Heart right ventricle (tissue), 16 donors: ENCODE data around the gene CEBPA. TPM values are rescaled to one million over a fixed set of nuclear protein-coding genes. Genes with fewer than 3 reads are reported as not detected.

Source experiments
- ATAC-seq, 8 donors: fragments of 200-7000 bp; cut with Tn5 transposase; one replicate each; pipeline ENCODE4 v1.9.1; 2020; ENCODE audit warnings: mild to moderate bottlenecking in 8 of 8, moderate library complexity in 8 of 8, moderate number of reproducible peaks in 1 of 8
- DNase-seq, 2 donors: peaks; one replicate each; pipeline ENCODE4 v3.0.0-alpha.2; 2020
- H3K27ac ChIP-seq, 10 donors: fragments of 200-600 bp; sonication (generic) in 2 of 10; one replicate each; pipeline versions ENCODE4 v1.5.0 to v1.8.0; 2020 to 2022; ENCODE audit warnings: mild to moderate bottlenecking in 3 of 10
- H3K27me3 ChIP-seq, 7 donors: fragments of 200-600 bp; one replicate each; pipeline ENCODE4 v1.8.0; 2021 to 2022; ENCODE audit warnings: mild to moderate bottlenecking in 2 of 7
- H3K36me3 ChIP-seq, 9 donors: fragments of 200-600 bp; sonication (generic) in 1 of 9; one replicate each; pipeline versions ENCODE4 v1.5.0 to v1.8.0; 2020 to 2022; ENCODE audit warnings: mild to moderate bottlenecking in 2 of 9
- H3K4me1 ChIP-seq, 9 donors: fragments of 200-600 bp; sonication (generic) in 1 of 9; one replicate each; pipeline versions ENCODE4 v1.5.0 to v1.8.0; 2020 to 2022; ENCODE audit warnings: mild to moderate bottlenecking in 4 of 9
- H3K4me3 ChIP-seq, 10 donors: fragments of 200-600 bp; sonication (generic) in 2 of 10; one replicate each; pipeline versions ENCODE4 v1.5.0 to v1.8.0; 2020 to 2022; ENCODE audit warnings: mild to moderate bottlenecking in 7 of 10, moderate library complexity in 2 of 10
- H3K9me3 ChIP-seq, 11 donors: fragments of 200-600 bp in 10 of 11; sonication (generic) in 2 of 11; one replicate each; pipeline versions ENCODE4 v1.5.0 to v1.8.0; 2013 to 2022; ENCODE audit warnings: mild to moderate bottlenecking in 2 of 11, control low read depth in 1 of 11, moderate library complexity in 1 of 11
- CTCF ChIP-seq, 9 donors: fragments of 200-600 bp; sonication (generic) in 2 of 9; IDR thresholded peaks; one replicate each; pipeline versions ENCODE4 v1.5.0 to v1.8.0; 2021 to 2022; ENCODE audit warnings: antibody characterized with exemption in 9 of 9, mild to moderate bottlenecking in 5 of 9, moderate library complexity in 1 of 9
- WGBS, 2 donors: extraction: QIAGEN DNeasy Blood & Tissue Kit; methylation state at CpG; one replicate each; pipeline ENCODE4 v1.1.7; 2013; ENCODE audit warnings: inconsistent platforms in 1 of 2; 5-methylcytosine and 5-hydroxymethylcytosine counted together
- intact Hi-C, 10 donors: fragments of 100-400 bp; cut with DNase I; formaldehyde crosslinking; loops; one replicate each; pipeline versions ENCODE4 v1.11.1 to v1.14.2; 2022
- polyA plus RNA-seq, 2 donors: library from polyadenylated mRNA; stranded (reverse); fragments of 200-250 nt; gene quantifications; one replicate each; pipeline ENCODE4 v1.2.3, GENCODE V29; 2013
- total RNA-seq, 10 donors: library from RNA; stranded (reverse); fragmentation: NEBNext Ultra II Directional in 3 of 10; extraction: Animal tissue kit (Norgen Biotek cat#: 25700) in 3 of 10; gene quantifications; one replicate each; pipeline versions ENCODE4 v1.2.1 to v1.2.4, GENCODE V29; 2021 to 2023
- donor health status: Arrhythmogenic right ventricular cardiomyopathy.
- donor health status: ischemic (EF 13 %, LVEDD 7.1; RV severe dilation, severe dysfunction).
- donor health status: healthy with polysubstance abuse.
- donor health status: DM: no; HTN: yes; CAD: no.
- donor health status: DM: no; HTN: no; CAD: no.
- donor health status: ischemic (EF 25% LVEDD 6.9; RV normal size, moderate dysfunction).
- donor health status: ischemic (EF 25% LVEDD 5.7; RV mildly dilated, moderate dysfunction).
- donor health status: healthy.
- donor health status: DM: yes; HTN: yes; CAD: no.
- donor health status: Ischemic cardiomyopathy.
- donor health status: ischemic (EF 35%, LVEDD 5.7; RV mildly dilated, moderate dysfunction).
- donor health status: nonischemic (EF 11% LVEDD 7.7; RV severe dilation, severe dysfunction).
- donor health status: DM: yes; HTN: yes; CAD: no.
- donor health status: PGD.
- donor health status: ischemic (EF 29% LVEDD 5.4; RV normal size, mild dysfunction).
- donor health status: nonischemic (EF 23%, LVEDD 6.1; RV moderate dilation, normal function).

The CEBPA gene
- total and polyA plus RNA-seq, 12 donors, result 0.71 to 7.7 (median 3.5) TPM

GRCh38 chr19:33273881-33274662 is 28.3 kb downstream of the CEBPA start:
- Histone ChIP-seq H3K27me3 (peaks cover 0 to 18% (median 5%) of the 10 kb centered on the region in 7 donors), H3K4me1 (peaks cover 0 to 32% (median 12%) of the 10 kb centered on the region in 9 donors), H3K4me3 (no peak overlapping the region), H3K27ac (peak overlapping the region in 1 of 10 donors; percentile 77), H3K9me3 (no peaks in the 10 kb centered on the region), H3K36me3 (no peaks in the 10 kb centered on the region)
- TF ChIP-seq CTCF (IDR thresholded peaks at IDR 0.05), result no peak
- intact Hi-C loops, result loop anchor here in 1 of 10 donors (2.0 kb wide), 1 partner anchor 67 kb away; no protein-coding TSS in a partner anchor
- 46 to 55% methylated on average over 16 of the region's 16 CpGs for WGBS, 2 donors
- DNase-seq (peak in 1 of 2 donors; percentile 40), ATAC-seq (peak; percentile 26 to 68 (median 45))

- DNase-seq (no peak), ATAC-seq (peak in 4 of 8 donors; percentile 10 to 31 (median 22))
- Histone ChIP-seq H3K27me3 (peaks cover 0 to 23% (median 6%) of the 10 kb centered on the region in 7 donors), H3K9me3 (no peaks in the 10 kb centered on the region), H3K4me3 (no peak overlapping the region), H3K36me3 (no peaks in the 10 kb centered on the region), H3K27ac (peak overlapping the region in 1 of 10 donors; percentile 77), H3K4me1 (peaks cover 0 to 32% (median 12%) of the 10 kb centered on the region in 9 donors)
- WGBS, 2 donors, result 57 to 69% methylated on average over 26 of the region's 26 CpGs
- intact Hi-C loops, result loop anchor here in 1 of 10 donors (2.0 kb wide), 1 partner anchor 66 kb away; no protein-coding TSS in a partner anchor
- TF ChIP-seq CTCF (IDR thresholded peaks at IDR 0.05), result no peak
Measured at GRCh38 chr19:33273065-33273736, 29.1 kb downstream of the CEBPA start.

GRCh38 chr19:33271246-33272021 is 30.9 kb downstream of the CEBPA start:
- H3K36me3 ChIP-seq, result no peaks in the 10 kb centered on the region
- WGBS, 2 donors, result 88 to 89% methylated on average over 12 of the region's 12 CpGs
- DNase-seq (no peak), ATAC-seq (no peak)
- intact Hi-C loops, result loop anchor here in 1 of 10 donors (2.0 kb wide), 1 partner anchor 65 kb away; no protein-coding TSS in a partner anchor
- H3K4me3 ChIP-seq, result no peak overlapping the region
- peaks cover 0 to 33% (median 6%) of the 10 kb centered on the region in 7 donors for H3K27me3 ChIP-seq
- no peak overlapping the region for H3K27ac ChIP-seq
- TF ChIP-seq CTCF (IDR thresholded peaks at IDR 0.05), result no peak
- H3K4me1 ChIP-seq, result peaks cover 0 to 42% (median 12%) of the 10 kb centered on the region in 9 donors
- no peaks in the 10 kb centered on the region for H3K9me3 ChIP-seq

GRCh38 chr19:33270769-33271168 is 31.6 kb downstream of the CEBPA start:
- Histone ChIP-seq H3K4me1 (peaks cover 0 to 42% (median 12%) of the 10 kb centered on the region in 9 donors), H3K36me3 (no peaks in the 10 kb centered on the region), H3K27me3 (peaks cover 0 to 33% (median 6%) of the 10 kb centered on the region in 7 donors), H3K27ac (no peak overlapping the region), H3K9me3 (no peaks in the 10 kb centered on the region), H3K4me3 (no peak overlapping the region)
- WGBS, 2 donors, result 89 to 91% methylated on average over 1 of the region's 1 CpG
- TF ChIP-seq CTCF (IDR thresholded peaks at IDR 0.05), result no peak
- DNase-seq, result no peak
- intact Hi-C loops, result no loop called here
- ATAC-seq, result no peak
